Measurements from ENCODE around the gene ERAP2. TPM values are rescaled to one million over a fixed set of nuclear protein-coding genes. Genes with fewer than 3 reads are reported as not detected.

ERAP2 gene
- polyA plus RNA-seq, 3 donors = 3.0 to 20.4 (median 3.4) TPM

- Histone ChIP-seq H3K4me3 (replicated peaks in 1 of 3; ENCODE audit: low read depth in 2 of 3, low read length in 3 of 3) (no peak overlapping the region), H3K36me3 (replicated peaks in 1 of 2; ENCODE audit: control insufficient read depth in 1 of 2, insufficient read depth in 2 of 2, low read length in 2 of 2) (peaks cover 0 to 4% of the 10 kb centered on the region in 2 donors), H3K27ac (ENCODE audit: low read depth in 1 of 2, low read length in 2 of 2) (no peak overlapping the region), H3K27me3 (ENCODE audit: control insufficient read depth in 2 of 2, insufficient read depth in 2 of 2, low read length in 2 of 2) (no peaks in the 10 kb centered on the region), H3K4me1 (ENCODE audit: control insufficient read depth in 1 of 2, insufficient read depth in 2 of 2, low read length in 2 of 2) (peaks cover 21 to 22% of the 10 kb centered on the region in 2 donors), H3K9me3 (replicated peaks in 1 of 2; ENCODE audit: control insufficient read depth in 1 of 2, insufficient read depth in 1 of 2, low read length in 2 of 2) (no peaks in the 10 kb centered on the region), H3K79me2 (ENCODE audit: insufficient read depth, low read length) (peaks cover 98% of the 10 kb centered on the region), H3K9ac (ENCODE audit: insufficient read depth, low read length, poor library complexity, severe bottlenecking) (no peak overlapping the region), H2AFZ (ENCODE audit: insufficient read depth, low read depth, low read length, poor library complexity, severe bottlenecking) (no peak overlapping the region), H3K4me2 (replicated peaks; ENCODE audit: extremely low read depth, low read length, poor library complexity, severe bottlenecking) (no peak overlapping the region), H4K20me1 (ENCODE audit: insufficient read depth, low read length) (peaks cover 83% of the 10 kb centered on the region)
- Mint-ChIP-seq H3K4me1 (peaks cover 59% of the 10 kb centered on the region), H3K36me3 (peaks cover 6 to 22% of the 10 kb centered on the region in 2 donors), H3K27me3 (ENCODE audit: low read depth in 3 of 3) (no peaks in the 10 kb centered on the region), H3K4me3 (no peak overlapping the region), H3K27ac (peak overlapping the region in 1 of 7 donors; percentile 13), H3K9me3 (no peaks in the 10 kb centered on the region)
- intact Hi-C loops (cut with micrococcal nuclease) = no loop called here
- no CpG with 5 or more reads among the region's 4 CpGs for WGBS (ENCODE audit: insufficient coverage)
- DNase-seq = no peak
- TF ChIP-seq CTCF (IDR thresholded peaks at IDR 0.05) = no peak
Observed at GRCh38 chr5:96966801-96967200, 90.5 kb downstream of the ERAP2 start.

GRCh38 chr5:96967400-96967799 is 91.1 kb downstream of the ERAP2 start:
- no CpG with 5 or more reads among the region's 1 CpG for WGBS (ENCODE audit: insufficient coverage)
- Mint-ChIP-seq H3K27ac (no peak overlapping the region), H3K4me3 (no peak overlapping the region), H3K36me3 (peaks cover 6 to 22% of the 10 kb centered on the region in 2 donors), H3K4me1 (peaks cover 57% of the 10 kb centered on the region), H3K27me3 (ENCODE audit: low read depth in 3 of 3) (no peaks in the 10 kb centered on the region), H3K9me3 (no peaks in the 10 kb centered on the region)
- Histone ChIP-seq H3K27ac (ENCODE audit: low read depth in 1 of 2, low read length in 2 of 2) (no peak overlapping the region), H3K4me3 (replicated peaks in 1 of 3; ENCODE audit: low read depth in 2 of 3, low read length in 3 of 3) (no peak overlapping the region), H2AFZ (ENCODE audit: insufficient read depth, low read depth, low read length, poor library complexity, severe bottlenecking) (no peak overlapping the region), H3K4me2 (replicated peaks; ENCODE audit: extremely low read depth, low read length, poor library complexity, severe bottlenecking) (no peak overlapping the region), H3K36me3 (replicated peaks in 1 of 2; ENCODE audit: control insufficient read depth in 1 of 2, insufficient read depth in 2 of 2, low read length in 2 of 2) (peaks cover 0 to 5% of the 10 kb centered on the region in 2 donors), H3K4me1 (ENCODE audit: control insufficient read depth in 1 of 2, insufficient read depth in 2 of 2, low read length in 2 of 2) (peaks cover 15 to 16% of the 10 kb centered on the region in 2 donors), H3K79me2 (ENCODE audit: insufficient read depth, low read length) (peaks cover 98% of the 10 kb centered on the region), H3K9ac (ENCODE audit: insufficient read depth, low read length, poor library complexity, severe bottlenecking) (no peak overlapping the region), H3K9me3 (replicated peaks in 1 of 2; ENCODE audit: control insufficient read depth in 1 of 2, insufficient read depth in 1 of 2, low read length in 2 of 2) (no peaks in the 10 kb centered on the region), H3K27me3 (ENCODE audit: control insufficient read depth in 2 of 2, insufficient read depth in 2 of 2, low read length in 2 of 2) (no peaks in the 10 kb centered on the region), H4K20me1 (ENCODE audit: insufficient read depth, low read length) (peaks cover 85% of the 10 kb centered on the region)
- no peak for DNase-seq
- TF ChIP-seq CTCF (IDR thresholded peaks at IDR 0.05) = no peak
- intact Hi-C loops (cut with micrococcal nuclease) = no loop called here
